Fibroblast of skin of left biceps (primary cell): Measurements from ENCODE around the gene EML4.

Experiments
- DNase-seq, 2 experiments: peaks; one replicate each; pipeline ENCODE4 v3.0.0-alpha.2; 2013; ENCODE audit warnings: low read depth in 2 of 2

The EML4 gene

DNA sequence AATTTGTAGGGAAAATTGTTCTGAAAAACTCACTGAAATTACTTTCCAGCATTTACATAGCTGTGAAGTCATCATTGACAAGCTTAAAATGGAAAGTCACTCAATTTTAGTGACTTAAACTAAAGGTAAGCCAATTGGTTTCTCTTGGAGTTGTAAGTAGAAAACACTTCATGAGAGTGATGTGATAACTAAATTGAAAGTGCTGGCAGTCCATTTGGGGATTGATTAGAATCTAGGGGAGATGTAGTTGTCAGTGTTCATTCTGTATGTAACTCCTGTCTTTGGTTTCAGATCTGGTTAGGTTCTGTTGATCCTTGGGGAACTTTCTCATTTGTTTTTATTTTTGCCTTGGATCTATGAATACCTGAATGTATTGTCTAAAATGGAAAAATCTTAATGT is 138.0 kb downstream of the EML4 start:
- no peak for DNase-seq

DNA sequence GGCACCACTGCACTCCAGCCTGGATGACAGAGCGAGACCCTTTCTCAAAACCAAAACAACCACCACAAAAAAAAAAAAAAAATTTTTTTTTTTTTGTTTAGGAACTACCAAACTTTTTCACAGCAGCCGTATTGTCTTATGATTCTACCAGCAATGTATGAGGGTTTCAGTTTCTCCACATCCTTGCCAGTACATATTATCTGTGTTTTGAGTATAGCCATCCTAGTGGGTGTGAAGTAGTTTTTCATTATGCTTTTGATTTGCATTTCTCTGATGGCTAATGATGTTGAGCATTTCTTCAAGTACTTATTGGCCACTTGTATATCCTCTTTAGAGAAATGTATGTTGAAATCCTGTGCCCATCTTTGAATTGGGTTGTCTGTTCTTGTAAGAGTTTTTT is 140.2 kb downstream of the EML4 start:
- DNase-seq, result no peak

DNA sequence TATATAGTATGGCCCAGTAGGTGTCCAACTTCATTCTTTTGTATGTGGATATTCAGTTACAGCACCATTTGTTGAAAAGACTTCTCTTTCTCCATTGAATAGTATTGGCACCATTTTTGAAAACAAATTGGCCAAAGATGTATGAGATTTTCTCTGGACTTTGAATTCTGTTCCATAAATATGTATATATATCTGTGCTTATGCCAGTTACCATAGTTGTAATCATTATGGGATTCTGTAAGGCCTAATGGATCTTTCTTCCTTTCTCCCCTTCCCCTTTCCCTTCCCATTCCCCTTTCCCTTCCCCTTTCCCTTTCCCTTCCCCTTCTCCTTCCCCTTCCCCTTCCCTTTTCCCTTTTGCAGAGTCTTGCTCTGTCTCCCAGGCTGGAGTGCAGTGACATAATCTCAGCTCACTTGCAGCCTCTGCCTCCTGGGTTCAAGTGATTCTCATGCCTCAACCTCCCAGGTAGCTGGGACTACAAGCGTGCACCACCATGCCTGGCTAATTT is 140.9 kb downstream of the EML4 start:
- no peak for DNase-seq

DNA sequence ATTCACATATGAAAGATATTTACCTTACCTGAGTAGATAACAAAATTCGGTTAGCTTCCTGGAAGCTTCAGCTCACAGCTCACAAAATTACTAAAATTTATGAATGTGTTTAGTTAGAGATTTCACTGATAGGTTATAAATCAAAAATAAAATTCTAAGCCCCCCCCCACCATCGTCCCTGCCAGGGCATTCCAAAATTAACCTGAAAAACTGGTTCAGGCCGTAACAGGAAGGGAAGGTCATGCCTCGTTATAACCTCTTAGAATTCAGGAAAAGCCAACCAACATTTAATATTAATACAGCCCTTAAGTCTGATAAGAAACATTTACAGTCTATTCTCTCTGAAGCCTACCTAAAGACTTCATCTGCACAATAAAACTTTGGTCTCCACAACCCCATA is 143.0 kb downstream of the EML4 start:
- no peak for DNase-seq

DNA sequence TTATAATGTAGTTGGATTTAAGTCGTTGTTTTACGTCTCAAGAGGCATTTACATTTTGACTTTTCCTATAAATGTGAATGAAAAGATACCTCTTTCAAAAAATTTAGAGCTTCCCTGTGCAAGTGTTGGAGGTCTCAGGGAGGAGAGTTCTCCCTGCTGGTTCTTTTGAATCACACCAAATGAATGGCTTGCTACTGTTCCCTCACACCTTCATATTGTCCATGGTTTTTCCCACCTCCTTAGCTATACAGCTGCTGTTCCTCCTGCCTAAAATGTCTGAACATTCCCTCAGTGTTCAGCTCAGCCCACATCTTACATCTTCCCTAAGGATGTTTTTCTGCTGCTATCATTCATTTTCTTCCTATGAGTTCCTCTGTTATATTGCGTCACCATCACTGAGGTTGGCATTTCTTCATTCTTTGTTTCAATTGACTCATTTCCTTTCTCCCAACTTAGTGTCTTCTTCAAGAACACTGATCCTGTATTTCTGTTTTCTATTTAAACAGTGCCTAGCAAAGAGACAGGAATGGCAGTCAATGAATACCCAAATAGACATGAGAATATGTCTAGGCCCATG is 145.8 kb downstream of the EML4 start:
- DNase-seq, result peak; percentile 82 to 83

DNA sequence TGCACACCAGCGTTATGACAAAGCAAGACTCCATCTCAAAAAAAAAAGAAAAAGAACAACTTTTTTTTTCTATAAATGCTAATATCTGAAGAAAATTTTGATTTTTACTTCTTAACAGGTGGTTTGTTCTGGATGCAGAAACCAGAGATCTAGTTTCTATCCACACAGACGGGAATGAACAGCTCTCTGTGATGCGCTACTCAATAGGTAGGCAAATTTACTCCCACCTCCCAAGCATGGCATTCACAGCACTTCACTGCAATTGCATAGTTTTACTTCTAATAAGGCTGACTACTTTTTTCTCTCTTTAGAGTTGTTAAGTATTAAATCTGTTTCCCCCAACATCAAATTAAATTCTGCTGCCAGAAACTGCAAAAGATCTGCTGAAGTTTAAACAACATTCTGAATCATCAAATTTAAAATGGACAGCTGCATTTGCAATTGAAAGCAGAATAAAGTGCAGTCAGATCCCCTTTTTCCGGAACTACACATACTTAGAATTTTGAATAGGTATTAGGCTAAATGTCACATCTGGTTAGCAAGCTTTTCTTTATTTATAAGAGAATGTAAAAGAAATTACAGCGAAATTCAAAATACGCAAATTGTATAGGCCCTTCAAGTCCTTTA is 146.8 kb downstream of the EML4 start:
- DNase-seq, result no peak

DNA sequence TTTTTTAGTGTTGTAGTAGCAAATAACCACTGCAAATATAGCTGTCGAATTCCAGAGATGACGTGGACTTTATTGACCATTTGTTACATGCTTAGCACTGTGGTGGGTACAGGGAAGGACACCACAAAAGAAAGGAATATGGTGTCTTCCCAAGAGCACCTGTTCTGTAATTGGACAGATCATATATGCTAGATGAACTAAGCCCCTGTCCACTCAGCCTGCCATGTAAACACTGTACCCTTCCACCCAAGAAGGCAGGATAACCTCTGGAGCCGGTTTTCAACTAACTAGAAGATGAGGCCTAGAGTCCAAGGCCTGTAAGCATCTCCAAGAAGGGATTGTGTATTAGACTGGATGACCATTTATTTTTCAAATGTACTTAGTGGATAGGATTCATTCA is 147.8 kb downstream of the EML4 start:
- no peak for DNase-seq

DNA sequence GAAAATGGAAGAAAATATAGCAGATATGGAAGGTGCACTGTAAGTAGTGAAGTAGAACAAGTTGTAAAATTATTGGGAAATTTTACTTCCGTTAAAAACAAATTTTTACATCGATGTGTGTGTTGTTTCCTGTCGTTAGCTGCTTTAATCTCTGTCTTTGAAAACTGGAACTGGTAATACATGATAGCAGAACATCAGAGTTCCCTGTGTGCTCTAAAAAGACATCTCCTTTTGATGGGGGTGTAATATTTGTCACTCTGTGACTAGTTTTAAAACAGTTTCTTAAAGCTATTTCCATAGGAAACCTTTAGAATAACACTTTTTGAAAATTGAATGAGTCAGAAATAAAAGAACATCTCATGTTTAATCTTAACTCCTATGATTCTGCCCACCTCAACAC is 148.3 kb downstream of the EML4 start:
- DNase-seq, result no peak

DNA sequence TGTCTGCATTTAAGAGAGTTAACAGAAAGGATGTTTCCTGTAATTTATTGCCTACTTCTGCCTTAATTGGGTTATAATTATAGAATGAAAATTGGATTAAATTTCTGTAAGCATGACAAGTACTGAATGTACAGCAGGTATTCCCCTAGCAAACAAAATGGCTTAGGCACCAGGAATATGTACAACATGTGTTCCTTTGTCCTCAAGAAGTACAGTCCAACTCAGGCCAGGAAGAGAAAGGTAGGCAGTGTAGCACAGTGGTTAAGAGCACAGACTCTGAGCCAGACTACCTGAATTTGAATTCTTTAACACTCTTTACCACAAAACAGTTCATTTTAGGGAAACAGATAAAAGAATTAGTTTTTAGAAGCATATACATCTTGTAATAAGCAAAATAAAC is 148.8 kb downstream of the EML4 start:
- no peak for DNase-seq

DNA sequence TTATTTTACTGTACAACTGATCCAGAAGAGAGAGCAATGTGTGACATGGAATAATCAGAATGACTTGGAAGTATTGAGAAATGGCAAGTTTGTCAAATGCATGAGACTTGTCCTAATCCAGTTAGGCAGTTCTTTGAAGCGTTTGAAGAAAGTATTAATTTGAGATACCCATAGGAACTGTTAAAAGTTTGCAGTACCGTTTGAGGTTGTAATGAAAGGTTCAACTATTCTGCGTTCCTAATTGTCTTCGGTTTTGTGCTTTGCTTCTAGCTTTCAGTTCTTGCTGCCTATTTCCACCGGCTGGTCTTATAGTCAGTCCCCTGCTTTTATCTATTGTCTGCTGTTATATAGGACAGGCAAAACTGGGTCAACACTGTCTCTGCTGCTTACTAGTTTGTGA is 150.1 kb downstream of the EML4 start:
- no peak for DNase-seq

DNA sequence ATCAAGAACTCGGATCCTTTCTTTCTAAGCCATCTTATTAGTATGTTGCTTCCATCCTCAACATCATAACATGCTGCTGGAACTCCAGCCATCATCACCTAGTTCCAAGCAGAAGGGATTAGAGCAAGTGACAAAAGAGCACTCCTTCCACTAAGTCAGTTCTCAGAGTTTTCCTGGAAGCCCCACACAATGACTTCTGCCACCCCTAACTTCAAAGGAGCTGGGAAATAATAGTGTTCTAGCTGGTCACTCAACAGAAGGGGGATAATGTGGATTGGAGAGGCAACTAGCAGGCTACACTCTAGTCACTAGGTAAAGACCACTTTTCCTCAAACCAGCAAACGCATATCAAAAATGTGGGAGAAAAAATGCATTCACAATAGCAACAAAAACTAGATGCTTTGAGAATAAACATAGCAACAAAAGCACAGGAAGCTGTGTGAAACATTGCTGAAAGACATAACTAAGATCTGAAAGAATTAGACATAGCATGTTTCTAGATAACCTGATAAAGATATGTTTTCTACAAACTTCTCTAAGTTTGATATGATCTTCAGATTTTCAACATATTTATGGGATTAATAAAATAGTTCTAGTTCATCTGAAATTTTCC is 152.4 kb downstream of the EML4 start:
- DNase-seq, result no peak

DNA sequence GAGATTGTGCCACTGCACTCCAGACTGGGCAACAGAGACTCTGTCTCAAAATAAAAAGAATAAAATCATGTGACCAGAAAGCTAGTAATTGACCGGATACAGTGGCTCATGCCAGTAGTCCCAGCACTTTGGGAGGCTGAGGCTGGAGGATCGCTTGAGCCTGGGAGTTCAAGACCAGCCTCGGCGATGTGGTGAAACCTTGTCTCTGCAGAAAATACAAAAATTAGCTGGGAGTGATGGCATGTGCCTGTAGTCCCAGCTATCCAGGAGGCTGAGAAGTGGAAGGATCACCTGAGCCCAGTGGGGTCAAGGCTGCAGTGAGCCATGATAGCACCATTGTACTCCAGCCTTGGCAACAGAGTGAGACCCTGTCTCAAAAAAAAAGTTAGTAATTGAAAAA is 155.1 kb downstream of the EML4 start:
- DNase-seq, result no peak

DNA sequence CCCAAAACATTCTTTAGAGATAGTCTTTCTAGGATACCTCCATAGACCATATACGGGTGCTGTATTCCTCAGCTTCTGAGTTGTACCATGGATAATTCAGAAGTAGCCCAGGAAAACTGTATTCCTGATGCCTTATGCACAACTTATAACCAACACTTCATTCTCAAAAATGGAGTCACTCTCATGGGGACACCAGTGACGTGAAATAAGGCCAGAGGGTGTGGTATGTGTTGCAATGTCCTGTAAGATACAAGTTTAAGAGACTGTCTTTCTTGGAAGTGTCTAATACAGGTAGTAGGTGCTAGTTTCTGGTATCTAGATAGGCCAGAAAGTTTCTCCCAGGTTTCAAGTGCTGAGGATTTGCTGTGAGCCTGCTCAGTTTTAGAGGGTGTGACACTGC is 155.8 kb downstream of the EML4 start:
- no peak for DNase-seq

DNA sequence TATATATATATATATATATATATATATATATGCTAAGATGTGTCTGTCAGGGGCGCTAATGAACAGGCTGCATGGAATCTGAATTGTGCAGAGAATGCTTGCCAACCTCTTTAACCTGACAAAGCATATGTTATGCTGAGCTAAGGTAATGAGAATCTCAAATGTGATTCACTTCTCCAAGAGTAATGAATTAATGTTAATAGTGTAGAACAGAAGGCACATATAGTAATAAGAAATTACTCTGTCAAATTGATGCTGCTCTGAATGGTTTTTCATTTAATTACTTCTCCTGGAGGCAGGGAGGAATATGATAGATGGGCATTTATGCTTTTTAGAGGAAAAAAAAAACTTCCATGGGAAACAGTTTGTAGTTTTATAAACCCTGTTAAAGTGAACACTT is 156.5 kb downstream of the EML4 start:
- DNase-seq, result no peak

DNA sequence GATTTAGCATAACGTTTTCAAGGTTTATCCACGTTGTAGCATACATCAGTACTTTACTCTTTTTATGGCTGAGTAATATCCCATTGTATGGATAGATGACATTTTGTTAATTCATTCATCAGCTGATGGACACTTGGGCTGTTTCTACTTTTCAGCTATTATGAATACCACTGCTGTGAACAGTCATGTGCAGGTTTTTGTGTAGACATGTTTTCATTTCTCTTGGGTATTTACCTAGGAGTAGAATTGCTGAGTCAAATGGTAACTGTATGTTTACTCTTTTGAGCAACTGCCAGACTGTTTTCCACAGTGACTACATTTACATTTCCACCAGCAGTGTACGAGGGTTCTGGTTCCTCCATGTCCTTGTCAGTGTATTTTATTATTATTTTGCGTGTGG is 158.0 kb downstream of the EML4 start:
- DNase-seq, result no peak

DNA sequence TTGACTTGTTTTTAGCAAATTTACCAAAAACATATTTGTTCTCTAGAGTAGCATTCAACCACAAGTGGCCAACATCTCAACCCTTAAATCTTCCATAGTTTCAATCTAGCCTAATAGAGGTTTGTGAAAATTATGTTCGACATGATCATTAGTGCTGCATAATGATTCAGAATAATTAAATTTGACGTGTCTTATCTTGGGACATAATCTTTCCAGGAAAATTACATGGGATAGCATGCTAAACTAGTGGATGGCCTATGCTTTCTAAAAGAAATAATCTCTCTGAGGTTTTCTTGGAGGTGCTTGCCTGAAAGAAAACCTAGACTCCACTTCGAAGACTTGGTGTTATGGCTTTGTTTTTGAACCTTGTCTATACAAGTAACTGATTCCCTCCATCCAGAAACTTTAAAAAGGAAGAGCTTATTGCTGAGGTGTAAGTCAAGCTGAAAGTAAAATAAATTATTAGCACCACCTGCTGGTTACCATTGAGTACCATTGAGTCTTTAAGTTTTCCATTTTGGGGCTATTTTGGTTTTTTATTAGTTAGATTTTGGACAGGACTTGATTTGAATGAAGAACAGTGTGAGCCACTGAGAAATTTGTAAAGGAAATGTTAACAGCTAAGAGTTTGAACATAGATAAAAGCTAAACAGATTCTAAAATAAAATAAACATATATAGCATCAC is 159.1 kb downstream of the EML4 start:
- no peak for DNase-seq

DNA sequence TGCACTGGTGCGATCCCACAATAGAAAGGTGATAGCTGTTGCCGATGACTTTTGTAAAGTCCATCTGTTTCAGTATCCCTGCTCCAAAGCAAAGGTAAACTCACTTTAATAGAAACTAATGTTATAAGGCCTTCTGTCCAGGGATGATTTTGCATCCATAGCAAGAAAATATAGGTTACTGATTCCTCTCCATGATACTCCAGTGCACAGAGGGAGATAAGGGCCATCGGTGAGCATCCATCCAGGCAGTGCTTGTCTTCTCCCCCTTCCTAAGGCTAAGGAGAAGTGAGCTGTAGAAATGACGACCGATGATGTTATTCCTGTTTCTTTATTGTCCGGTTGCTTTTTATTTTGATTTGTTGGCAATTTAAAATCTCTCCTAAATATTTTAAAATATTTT is 159.8 kb downstream of the EML4 start:
- DNase-seq, result no peak

DNA sequence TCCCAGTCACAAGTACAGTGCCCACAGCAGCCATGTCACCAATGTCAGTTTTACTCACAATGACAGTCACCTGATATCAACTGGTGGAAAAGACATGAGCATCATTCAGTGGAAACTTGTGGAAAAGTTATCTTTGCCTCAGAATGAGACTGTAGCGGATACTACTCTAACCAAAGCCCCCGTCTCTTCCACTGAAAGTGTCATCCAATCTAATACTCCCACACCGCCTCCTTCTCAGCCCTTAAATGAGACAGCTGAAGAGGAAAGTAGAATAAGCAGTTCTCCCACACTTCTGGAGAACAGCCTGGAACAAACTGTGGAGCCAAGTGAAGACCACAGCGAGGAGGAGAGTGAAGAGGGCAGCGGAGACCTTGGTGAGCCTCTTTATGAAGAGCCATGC is 160.6 kb downstream of the EML4 start:
- DNase-seq, result no peak

DNA sequence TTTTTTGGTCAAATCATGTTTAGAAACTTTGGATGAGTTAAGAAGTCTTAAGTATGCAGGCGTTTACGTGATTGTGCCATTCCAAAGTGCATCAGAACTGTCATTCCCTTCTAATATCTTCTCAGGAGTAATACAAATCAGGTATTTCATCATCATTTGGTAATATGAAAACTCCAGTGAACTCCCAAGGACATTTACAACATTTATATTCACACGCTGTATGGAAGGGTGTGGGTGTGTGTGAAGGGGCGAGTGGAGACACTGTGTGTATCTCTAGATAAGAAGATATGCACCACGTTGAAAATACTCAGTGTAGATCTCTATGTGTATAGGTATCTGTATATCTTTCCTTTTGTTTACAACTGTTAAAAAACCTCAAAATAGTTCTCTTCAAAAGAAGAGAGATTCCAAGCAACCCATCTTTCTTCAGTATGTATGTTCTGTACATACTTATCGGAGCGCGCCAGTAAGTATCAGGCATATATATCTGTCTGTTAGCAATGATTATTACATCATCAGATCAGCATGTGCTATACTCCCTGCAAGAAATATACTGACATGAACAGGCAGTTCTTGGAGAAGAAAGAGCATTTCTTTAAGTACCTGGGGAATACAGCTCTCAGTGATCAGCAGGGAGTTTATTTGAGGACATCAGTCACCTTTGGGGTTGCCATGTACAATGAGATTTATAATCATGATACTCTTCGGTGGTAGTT is 162.6 kb downstream of the EML4 start:
- DNase-seq, result no peak

DNA sequence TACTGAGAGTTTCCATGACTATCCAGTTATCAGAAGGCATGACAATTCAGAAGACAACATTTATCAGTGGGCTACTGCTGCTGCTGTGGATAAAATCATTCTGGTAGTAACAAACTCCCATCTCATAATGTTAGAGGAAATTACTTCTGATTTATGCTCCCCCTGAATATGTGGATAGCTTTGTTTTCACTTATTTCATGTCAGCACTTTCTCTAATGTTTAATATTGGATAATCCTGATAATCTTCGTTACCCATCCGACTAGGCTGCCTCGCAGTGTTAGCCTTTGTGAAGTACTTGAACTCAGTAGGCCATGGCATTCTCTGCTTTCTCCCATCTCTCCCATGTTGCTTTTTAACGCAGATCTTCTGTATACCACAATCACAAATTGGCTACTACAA is 163.4 kb downstream of the EML4 start:
- DNase-seq, result no peak

DNA sequence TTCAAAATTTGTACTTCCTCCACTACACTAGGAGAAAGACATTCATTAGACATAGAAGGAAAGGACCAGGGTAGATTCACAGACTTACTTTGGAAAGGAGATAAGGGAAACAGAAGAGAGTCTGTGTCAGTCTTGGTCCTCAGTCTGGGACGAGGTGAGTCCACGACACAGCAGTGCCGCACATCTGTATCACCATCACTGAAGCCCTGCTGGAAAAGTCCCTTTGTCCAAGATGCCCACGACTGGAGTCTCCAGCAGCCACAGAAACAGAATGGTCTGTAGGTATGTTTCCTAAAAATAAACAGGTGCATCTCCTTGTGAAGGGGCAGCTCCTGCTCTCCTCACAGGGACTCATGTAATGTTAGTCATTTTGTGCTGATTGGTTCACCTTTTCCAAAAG is 164.4 kb downstream of the EML4 start:
- no peak for DNase-seq

DNA sequence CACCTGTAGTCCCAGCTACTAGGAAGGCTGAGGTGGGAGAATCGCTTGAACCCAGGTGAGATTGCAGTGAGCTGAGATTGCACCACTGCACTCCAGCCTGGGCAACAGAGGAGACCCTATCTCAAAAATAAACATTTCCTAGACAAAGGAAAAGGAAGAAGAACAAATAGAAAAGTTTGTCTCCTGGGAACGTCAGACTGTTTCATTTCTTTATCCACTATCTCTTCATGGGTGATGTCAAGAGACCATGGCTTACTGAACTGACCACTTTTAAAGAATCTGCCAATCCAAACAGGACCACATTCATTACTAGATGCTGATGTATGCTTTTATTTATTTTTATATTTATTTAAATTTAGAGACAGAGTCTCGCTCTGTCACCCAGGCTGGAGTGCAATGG is 165.1 kb downstream of the EML4 start:
- no peak for DNase-seq
